ENCODE measurements around the gene SRD5A3. TPM values are rescaled to one million over a fixed set of nuclear protein-coding genes. Genes with fewer than 3 reads are reported as not detected.

The SRD5A3 gene
- total RNA-seq, 2 donors from 2014 or later = 5.4 to 6.4 TPM

DNA sequence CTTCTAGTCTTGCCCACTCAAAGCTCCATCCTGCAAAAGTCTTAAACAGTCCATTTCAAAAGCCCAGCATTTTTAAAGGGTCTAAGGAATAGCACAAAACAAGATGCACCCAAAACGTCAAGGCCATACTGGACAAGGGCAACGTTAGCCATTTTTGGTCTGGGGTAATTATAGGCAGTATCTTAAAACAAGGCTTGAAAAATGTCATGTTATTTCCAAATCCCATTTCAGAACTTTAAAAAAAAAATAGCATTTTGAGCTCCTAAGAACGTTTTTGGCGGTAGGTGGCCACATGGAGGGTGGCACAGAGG is 49.1 kb downstream of the SRD5A3 start:
- H3K9me3 ChIP-seq = no peaks in the 10 kb centered on the region
- H3K36me3 ChIP-seq = no peaks in the 10 kb centered on the region
- peak overlapping the region; percentile 100 for H3K27ac ChIP-seq
- TF ChIP-seq, protein P1, sequence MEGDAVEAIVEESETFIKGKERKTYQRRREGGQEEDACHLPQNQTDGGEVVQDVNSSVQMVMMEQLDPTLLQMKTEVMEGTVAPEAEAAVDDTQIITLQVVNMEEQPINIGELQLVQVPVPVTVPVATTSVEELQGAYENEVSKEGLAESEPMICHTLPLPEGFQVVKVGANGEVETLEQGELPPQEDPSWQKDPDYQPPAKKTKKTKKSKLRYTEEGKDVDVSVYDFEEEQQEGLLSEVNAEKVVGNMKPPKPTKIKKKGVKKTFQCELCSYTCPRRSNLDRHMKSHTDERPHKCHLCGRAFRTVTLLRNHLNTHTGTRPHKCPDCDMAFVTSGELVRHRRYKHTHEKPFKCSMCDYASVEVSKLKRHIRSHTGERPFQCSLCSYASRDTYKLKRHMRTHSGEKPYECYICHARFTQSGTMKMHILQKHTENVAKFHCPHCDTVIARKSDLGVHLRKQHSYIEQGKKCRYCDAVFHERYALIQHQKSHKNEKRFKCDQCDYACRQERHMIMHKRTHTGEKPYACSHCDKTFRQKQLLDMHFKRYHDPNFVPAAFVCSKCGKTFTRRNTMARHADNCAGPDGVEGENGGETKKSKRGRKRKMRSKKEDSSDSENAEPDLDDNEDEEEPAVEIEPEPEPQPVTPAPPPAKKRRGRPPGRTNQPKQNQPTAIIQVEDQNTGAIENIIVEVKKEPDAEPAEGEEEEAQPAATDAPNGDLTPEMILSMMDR (IDR thresholded peaks at IDR 0.05) = peak; percentile 23
- peak overlapping the region; percentile 99 for H3K4me3 ChIP-seq
- no peak for ATAC-seq (ENCODE audit: insufficient number of reproducible peaks, low FRiP score, low read depth)
- no peak for DNase-seq (ENCODE audit: low spot score)
- peaks cover 14 to 17% of the 10 kb centered on the region in 2 donors for H3K4me1 ChIP-seq (ENCODE audit: control insufficient read depth in 1 of 2, low read depth in 2 of 2)
- H3K27me3 ChIP-seq (replicated peaks; ENCODE audit: insufficient read depth) = no peaks in the 10 kb centered on the region

DNA sequence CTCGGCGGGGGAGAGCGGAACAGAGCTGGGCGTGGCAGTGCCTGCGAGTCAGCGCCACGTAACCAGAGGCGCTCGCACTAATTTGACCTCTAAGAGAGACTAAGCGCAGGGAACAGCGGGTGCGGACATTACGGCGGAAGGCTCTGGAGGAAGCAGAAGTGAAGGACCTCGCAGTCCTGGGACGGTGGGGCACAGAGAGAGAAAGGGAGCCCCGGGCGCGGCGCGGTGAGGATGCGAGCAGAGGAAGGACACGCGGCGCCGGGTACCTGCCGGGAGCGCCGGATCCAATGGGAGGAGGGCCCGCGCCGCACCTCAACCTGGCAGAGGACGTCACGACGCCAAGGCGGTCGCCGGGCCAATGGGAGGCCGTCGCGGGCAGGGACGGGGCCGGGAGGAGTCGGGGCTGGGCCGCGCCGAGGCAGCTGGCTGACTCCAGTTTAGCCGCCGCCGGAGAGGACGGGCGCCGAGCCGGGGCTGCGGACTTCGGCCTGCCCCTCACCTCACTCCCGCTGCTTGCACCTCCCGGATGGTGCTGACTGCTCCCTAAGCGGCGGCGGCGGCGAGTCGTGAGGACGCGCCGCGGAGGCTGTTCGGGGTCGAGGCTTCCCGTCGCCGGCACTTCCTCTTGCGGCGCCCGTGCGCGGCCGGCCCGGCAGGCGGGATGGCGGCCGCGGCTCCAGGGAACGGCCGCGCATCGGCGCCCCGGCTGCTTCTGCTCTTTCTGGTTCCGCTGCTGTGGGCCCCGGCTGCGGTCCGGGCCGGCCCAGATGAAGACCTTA is 49.7 kb downstream of the SRD5A3 start, which contains the start of gene TMEM165:
Gene TMEM165, plus strand, starts transcription at position 429 of the 779 bp plus-strand sequence. Its CDS starts 233 bp downstream, at position 662.
- Histone ChIP-seq H3K4me1 (ENCODE audit: control insufficient read depth in 1 of 2, low read depth in 2 of 2) (peaks cover 14 to 21% of the 10 kb centered on the region in 2 donors), H3K9me3 (no peaks in the 10 kb centered on the region), H3K27ac (peak within 1 kb of the TSS; percentile 100), H3K27me3 (replicated peaks; ENCODE audit: insufficient read depth) (no peaks in the 10 kb centered on the region), H3K36me3 (no peaks in the 10 kb centered on the region), H3K4me3 (peak within 1 kb of the TSS; percentile 99)
- TF ChIP-seq, protein P1 (IDR thresholded peaks at IDR 0.05) = no peak
- DNase-seq (ENCODE audit: low spot score) (peak; percentile 66), ATAC-seq (ENCODE audit: insufficient number of reproducible peaks, low FRiP score, low read depth) (peak; percentile 82)

DNA sequence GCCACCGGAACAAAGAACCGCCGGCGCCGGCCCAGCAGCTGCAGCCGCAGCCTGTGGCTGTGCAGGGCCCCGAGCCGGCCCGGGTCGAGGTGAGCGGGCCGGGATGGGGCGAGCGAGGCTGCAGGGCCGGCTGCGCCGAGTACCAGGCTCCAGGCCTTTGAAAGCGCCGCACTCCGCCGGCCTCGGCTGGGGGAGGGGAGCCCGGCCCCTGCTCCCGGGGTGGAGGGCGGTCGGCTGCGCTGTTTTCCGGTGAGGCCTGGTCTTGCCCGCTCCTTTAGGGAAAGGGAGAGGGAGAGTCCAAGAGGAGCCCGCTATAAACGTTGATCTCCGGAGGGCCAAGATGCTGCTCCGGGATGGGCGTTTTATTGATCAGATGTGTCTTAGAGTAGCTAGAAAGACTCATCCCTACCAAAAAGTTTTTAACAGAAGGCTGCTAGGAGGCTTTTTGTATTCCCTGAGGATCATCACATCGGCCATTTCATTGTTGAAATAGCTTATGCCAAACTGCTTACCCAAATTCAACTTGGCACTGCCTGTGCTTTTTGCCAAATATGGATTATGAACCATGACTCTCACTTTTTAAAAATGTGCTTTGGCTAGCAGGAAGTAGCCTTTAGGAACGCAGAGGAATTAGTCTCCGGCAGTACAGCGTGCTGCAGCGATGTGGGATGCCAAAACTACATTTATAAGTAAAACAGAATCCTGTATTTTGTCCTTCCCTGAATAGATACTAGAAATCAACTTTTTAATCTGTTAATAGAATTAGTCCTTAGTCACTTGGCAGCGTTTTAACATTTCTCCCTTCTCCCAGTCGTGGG is 50.5 kb downstream of the SRD5A3 start:
- DNase-seq (ENCODE audit: low spot score) = no peak
- H3K9me3 ChIP-seq = no peaks in the 10 kb centered on the region
- H3K27ac ChIP-seq = peak overlapping the region; percentile 100
- peak overlapping the region; percentile 99 for H3K4me3 ChIP-seq
- no peaks in the 10 kb centered on the region for H3K27me3 ChIP-seq (replicated peaks; ENCODE audit: insufficient read depth)
- peak; percentile 85 for ATAC-seq (ENCODE audit: insufficient number of reproducible peaks, low FRiP score, low read depth)
- TF ChIP-seq, protein P1 (IDR thresholded peaks at IDR 0.05) = no peak
- H3K4me1 ChIP-seq (ENCODE audit: control insufficient read depth in 1 of 2, low read depth in 2 of 2) = peaks cover 19 to 29% of the 10 kb centered on the region in 2 donors
- H3K36me3 ChIP-seq = no peaks in the 10 kb centered on the region

DNA sequence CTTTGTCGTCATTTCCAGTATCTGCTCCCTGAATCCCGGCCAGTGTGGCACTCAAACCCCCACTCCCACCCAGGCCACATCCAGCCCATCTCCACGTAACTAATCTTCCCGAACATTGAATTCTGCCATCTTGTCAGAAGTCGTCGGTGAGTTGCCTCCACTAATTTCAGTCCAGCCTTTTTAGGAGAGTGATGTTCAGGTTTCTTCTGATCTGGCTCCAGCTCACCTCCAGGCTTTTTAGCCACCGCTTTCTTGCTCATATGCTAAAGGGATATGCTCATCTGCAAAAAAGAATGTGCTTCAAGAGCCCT is 51.0 kb downstream of the SRD5A3 start:
- DNase-seq (ENCODE audit: low spot score) (peak; percentile 9), ATAC-seq (ENCODE audit: insufficient number of reproducible peaks, low FRiP score, low read depth) (no peak)
- peaks cover 20 to 33% of the 10 kb centered on the region in 2 donors for H3K4me1 ChIP-seq (ENCODE audit: control insufficient read depth in 1 of 2, low read depth in 2 of 2)
- TF ChIP-seq, protein P1 (IDR thresholded peaks at IDR 0.05) = no peak
- H3K4me3 ChIP-seq = peak overlapping the region; percentile 99
- no peaks in the 10 kb centered on the region for H3K27me3 ChIP-seq (replicated peaks; ENCODE audit: insufficient read depth)
- no peaks in the 10 kb centered on the region for H3K36me3 ChIP-seq
- H3K27ac ChIP-seq = peak overlapping the region; percentile 100
- no peaks in the 10 kb centered on the region for H3K9me3 ChIP-seq
